HG02678 (cell line): ENCODE results near the gene DBNDD2.

Experiments
- ATAC-seq: cut with Tn5 transposase; IDR thresholded peaks from one replicate; pipeline ENCODE4 v1.9.1; 2021; ENCODE audit warnings: mild to moderate bottlenecking, moderate library complexity; ENCODE audit not compliant: unreplicated experiment

The DBNDD2 gene

GRCh38 chr20:45448270-45448669 lies 40.2 kb downstream of the DBNDD2 start:
- no peak for ATAC-seq

GRCh38 chr20:45449528-45449927 lies 41.4 kb downstream of the DBNDD2 start:
- ATAC-seq = no peak

GRCh38 chr20:45450097-45450818 lies 42.2 kb downstream of the DBNDD2 start:
- ATAC-seq = no peak

- ATAC-seq = no peak
Measured at GRCh38 chr20:45452238-45452637, 44.1 kb downstream of the DBNDD2 start.

- ATAC-seq = no peak
Measured at GRCh38 chr20:45452772-45453691, 44.9 kb downstream of the DBNDD2 start.

- no peak for ATAC-seq
Measured at GRCh38 chr20:45456632-45457031, 48.5 kb downstream of the DBNDD2 start.

- no peak for ATAC-seq
Measured at GRCh38 chr20:45459606-45460005, 51.5 kb downstream of the DBNDD2 start.
